GM12865 (cell line): ENCODE data around the gene ALDH5A1.
A peak's percentile ranks its signal among the peaks of the same experiment; 100 is the strongest.

Experiments used
- DNase-seq: peaks from one replicate; pipeline ENCODE4 v3.0.0; 2010; ENCODE audit warnings: low read depth
- H3K4me3 ChIP-seq: 2 replicates; pipeline ENCODE4 v1.5.1; 2011; ENCODE audit warnings: mild to moderate bottlenecking, low read depth, low read length, control low read depth
- TF ChIP-seq, protein P1 (sequence below): IDR thresholded peaks from 2 replicates; pipeline ENCODE4 v1.5.1; 2011; ENCODE audit warnings: low read length, control low read depth, low read depth, inconsistent platforms; ENCODE audit not compliant: insufficient read depth; ENCODE audit errors: missing control alignments

The ALDH5A1 gene

DNA sequence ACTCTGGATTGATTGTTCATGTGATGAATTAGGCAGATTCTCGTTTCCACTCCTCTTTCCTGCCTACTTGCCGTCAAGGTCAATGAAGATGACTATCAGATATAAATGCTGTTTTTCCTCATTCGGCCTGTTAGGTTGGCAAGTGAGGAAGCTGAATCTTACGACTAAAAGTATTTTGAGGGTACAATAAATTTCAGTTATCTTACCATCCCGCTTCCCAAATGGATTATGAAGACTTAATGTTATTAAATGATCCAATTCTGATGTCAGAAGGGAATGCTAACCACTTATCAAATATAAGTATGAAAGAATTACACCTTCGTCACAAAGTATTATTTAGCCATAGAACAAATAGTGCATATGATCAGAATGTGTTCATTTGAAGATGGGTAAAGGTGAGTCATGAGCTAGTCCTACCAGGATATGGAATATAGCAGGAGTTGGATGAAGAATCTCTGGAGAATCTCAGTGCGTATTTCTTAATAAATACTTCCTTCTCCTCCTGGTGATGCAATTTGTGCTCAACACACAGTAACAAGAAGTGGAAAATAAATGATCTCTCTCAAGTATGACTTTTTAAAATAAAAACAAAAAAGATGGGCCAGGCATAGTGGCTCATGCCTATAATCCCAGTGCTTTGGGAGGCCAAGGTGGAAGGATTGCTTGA is 10.0 kb upstream of the ALDH5A1 start:
- TF ChIP-seq, protein P1, sequence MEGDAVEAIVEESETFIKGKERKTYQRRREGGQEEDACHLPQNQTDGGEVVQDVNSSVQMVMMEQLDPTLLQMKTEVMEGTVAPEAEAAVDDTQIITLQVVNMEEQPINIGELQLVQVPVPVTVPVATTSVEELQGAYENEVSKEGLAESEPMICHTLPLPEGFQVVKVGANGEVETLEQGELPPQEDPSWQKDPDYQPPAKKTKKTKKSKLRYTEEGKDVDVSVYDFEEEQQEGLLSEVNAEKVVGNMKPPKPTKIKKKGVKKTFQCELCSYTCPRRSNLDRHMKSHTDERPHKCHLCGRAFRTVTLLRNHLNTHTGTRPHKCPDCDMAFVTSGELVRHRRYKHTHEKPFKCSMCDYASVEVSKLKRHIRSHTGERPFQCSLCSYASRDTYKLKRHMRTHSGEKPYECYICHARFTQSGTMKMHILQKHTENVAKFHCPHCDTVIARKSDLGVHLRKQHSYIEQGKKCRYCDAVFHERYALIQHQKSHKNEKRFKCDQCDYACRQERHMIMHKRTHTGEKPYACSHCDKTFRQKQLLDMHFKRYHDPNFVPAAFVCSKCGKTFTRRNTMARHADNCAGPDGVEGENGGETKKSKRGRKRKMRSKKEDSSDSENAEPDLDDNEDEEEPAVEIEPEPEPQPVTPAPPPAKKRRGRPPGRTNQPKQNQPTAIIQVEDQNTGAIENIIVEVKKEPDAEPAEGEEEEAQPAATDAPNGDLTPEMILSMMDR = no peak
- H3K4me3 ChIP-seq = no peak overlapping the region
- DNase-seq = no peak

DNA sequence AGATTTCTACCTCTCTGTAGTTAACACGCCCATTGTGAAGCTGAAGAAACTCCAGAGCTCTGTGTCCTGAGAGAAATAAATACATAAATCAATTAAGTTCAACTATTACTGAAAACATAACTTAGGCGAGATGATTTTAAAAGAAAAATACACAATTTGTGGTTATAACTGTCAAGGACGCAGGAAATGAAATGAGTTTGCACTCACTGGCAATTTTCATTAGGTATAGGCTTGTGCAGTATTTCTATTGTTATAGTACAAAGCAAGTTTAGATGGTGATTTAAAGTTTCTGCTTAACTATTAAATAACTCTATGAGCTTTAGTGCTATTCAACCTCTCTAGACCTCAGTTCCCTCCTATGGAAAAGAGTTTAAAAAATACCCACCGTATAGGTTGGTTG is 8.7 kb upstream of the ALDH5A1 start:
- TF ChIP-seq, protein P1 = no peak
- no peak overlapping the region for H3K4me3 ChIP-seq
- no peak for DNase-seq

DNA sequence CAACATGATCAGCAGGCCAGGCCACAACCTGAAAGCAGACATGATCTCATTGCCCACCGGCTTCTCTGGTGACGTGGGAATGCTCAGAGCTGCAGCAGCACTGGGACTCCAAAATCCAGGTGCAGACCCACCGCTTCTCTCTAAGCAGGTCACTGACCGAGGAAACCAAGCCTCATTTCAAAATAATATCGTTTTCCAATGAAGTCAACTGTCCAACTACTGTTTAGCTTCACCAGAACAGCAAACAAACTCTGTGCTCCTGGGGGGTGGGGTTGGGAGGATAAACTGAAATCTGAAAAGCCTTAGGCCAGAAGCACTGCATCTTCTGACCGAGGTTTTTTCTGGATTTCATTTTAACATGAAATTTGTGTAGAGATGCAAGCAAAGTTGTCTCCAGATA is 5.3 kb upstream of the ALDH5A1 start, which contains the start of gene GPLD1:
Gene GPLD1 (minus strand): TSS at position 109 of the 400 bp plus-strand sequence. CDS start 67 bp downstream, at position 42.
- TF ChIP-seq, protein P1 = no peak
- DNase-seq = no peak
- H3K4me3 ChIP-seq = no peak within 1 kb of the TSS

DNA sequence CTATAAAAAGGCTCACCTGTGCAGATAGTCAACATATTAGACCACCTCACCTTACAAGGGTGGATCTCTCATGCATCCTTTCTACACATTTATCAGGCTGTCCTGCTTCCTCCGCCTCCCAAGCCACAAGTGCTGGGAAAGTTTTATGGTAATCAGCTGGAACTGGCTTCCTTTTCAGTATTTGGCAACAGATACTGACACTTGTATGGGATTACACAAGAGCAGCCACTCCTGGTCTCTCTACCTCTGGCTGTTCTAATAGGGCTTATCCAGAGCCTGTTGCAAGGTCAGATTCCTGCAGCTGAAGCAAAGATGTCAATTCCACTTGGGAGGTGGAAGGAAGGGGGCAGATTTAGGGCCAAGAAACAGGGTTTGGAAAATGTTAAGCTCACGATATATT is 4.9 kb upstream of the ALDH5A1 start:
- no peak for DNase-seq
- H3K4me3 ChIP-seq = no peak overlapping the region
- TF ChIP-seq, protein P1 = no peak

DNA sequence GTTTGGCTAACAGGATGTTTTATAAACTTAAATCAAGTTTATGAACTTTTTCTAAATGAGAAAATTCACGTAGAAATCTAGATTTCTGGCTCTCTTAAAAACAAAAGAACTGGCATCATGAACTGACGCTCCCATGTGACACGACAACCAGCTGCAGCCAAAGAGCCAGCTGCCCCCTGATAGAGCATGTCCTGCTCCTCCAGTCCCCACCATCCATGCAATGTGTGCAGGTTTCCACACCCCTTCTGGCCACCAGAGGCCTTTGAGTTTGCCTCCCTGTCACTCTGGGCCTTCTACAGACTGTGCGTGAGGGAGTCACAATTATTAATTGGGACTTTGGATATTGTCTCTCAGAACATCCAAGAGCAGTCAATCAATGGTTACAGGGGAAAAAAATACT is 3.8 kb upstream of the ALDH5A1 start:
- TF ChIP-seq, protein P1 = no peak
- DNase-seq = no peak
- H3K4me3 ChIP-seq = no peak overlapping the region

DNA sequence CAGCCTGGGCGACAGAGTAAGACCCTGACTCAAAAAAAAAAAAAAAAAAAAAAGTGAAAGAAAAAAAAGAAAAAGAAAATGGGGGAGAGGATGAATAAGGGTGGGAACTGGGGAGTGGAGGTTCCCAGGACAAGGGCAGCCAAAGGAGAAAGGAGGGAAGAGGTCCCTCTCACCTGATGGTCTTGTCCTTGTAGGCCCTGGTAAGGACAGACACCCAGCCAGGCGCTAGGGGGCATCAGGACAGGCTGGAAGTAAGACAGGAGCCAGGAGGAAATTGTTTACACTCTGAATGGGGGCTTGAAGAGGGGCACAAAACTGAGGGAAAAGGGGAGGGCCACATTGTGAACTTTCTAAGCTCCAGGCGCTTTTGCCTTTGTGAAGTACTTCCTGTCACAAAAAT is 2.3 kb upstream of the ALDH5A1 start:
- TF ChIP-seq, protein P1 = peak; percentile 46
- H3K4me3 ChIP-seq = no peak overlapping the region
- DNase-seq = peak; percentile 62
